GM12801 (cell line): Measurements from ENCODE around the gene TIAL1.

Experiments used
- TF ChIP-seq, protein P1 (sequence below): IDR thresholded peaks from one replicate; pipeline ENCODE4 v1.5.1; 2011; ENCODE audit warnings: control low read depth; ENCODE audit not compliant: insufficient read length; ENCODE audit errors: extremely low read depth

The TIAL1 gene

DNA sequence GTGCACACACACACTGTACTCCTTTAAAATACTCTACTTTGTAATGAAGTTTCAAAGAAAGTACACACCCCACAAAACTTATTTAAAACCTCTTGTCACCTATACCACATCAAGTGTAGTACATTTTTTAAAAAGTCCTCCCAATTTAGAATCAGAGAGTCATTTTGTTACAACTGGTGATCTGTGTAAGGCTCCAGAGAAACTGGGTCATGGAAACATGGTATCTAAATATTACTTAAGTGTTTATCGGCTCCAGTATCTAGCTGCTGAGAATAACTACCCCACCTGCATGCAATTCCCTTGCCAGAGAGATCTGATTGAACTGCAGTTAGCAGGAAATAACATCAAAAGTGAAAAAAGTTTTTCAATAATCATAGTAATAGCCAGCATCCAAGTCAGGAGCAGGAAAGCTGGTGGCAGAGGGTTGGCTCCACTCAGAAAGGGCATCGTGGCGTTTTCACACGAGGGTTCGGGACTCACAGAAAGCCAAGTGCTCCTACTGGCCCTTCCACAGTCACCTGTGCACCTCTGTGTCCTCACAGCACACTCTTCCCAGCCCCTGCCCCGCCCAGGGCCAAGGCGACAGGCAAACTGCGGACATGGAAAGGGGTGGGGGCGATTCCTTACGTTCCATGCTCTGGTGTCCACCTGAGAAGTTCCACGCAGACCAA lies 60.8 kb downstream of the TIAL1 start:
- TF ChIP-seq, protein P1, sequence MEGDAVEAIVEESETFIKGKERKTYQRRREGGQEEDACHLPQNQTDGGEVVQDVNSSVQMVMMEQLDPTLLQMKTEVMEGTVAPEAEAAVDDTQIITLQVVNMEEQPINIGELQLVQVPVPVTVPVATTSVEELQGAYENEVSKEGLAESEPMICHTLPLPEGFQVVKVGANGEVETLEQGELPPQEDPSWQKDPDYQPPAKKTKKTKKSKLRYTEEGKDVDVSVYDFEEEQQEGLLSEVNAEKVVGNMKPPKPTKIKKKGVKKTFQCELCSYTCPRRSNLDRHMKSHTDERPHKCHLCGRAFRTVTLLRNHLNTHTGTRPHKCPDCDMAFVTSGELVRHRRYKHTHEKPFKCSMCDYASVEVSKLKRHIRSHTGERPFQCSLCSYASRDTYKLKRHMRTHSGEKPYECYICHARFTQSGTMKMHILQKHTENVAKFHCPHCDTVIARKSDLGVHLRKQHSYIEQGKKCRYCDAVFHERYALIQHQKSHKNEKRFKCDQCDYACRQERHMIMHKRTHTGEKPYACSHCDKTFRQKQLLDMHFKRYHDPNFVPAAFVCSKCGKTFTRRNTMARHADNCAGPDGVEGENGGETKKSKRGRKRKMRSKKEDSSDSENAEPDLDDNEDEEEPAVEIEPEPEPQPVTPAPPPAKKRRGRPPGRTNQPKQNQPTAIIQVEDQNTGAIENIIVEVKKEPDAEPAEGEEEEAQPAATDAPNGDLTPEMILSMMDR = no peak

DNA sequence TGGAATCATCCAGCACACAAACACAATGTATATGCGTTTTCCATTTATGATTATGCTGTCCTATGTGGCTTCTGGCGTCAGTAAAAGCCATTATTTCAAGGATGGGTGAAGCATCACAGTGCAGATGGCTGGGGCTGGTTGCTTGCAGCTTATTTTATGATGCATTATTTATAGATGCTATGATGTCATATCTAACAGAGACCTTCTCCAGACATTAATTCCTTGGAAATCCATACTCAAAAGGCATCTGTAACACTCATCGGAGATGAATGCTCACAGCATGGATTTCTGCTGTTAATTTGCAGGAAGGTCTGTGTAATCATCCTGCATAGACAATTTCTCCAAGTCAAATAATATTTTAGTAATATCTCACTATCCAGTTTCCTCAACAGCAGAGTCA lies 61.5 kb downstream of the TIAL1 start:
- TF ChIP-seq, protein P1 = no peak

DNA sequence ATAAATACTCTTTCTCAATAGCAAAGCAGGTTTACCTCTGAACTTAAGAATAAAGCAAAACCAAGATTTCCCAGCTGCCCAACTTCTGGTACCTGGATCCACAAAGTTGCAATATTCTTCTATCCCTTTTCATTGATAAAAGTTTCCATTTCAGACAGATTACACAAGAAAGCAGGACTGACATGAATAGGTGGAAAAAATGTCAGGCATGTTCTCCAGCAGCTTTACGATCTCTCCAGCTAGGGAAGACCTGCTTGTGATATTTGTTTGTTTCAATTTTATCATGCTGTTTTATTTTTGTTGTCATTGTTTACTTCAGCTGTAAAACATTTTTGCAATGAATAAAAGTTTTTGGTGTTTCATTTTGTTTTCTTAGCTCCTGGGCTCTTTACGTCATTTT lies 63.3 kb downstream of the TIAL1 start:
- TF ChIP-seq, protein P1 = no peak

DNA sequence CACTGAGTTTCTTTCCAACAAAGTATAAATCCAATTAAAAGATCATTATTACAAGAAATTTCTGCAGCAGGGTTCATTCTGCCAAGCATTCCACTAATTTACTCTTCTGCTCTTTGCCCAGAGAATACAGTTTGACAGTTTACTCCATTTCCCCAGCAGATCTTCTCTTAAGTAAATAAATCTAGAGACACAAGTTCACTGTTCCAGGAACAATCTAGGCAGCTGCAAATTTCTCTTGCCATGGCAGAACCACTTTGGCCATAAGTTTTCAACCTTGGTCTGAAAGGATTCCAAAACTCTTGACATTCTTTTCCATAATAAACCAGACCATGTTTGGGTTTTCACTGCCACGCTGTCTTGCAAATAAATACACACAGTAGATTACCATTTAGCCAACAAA lies 65.7 kb downstream of the TIAL1 start:
- TF ChIP-seq, protein P1 = no peak

DNA sequence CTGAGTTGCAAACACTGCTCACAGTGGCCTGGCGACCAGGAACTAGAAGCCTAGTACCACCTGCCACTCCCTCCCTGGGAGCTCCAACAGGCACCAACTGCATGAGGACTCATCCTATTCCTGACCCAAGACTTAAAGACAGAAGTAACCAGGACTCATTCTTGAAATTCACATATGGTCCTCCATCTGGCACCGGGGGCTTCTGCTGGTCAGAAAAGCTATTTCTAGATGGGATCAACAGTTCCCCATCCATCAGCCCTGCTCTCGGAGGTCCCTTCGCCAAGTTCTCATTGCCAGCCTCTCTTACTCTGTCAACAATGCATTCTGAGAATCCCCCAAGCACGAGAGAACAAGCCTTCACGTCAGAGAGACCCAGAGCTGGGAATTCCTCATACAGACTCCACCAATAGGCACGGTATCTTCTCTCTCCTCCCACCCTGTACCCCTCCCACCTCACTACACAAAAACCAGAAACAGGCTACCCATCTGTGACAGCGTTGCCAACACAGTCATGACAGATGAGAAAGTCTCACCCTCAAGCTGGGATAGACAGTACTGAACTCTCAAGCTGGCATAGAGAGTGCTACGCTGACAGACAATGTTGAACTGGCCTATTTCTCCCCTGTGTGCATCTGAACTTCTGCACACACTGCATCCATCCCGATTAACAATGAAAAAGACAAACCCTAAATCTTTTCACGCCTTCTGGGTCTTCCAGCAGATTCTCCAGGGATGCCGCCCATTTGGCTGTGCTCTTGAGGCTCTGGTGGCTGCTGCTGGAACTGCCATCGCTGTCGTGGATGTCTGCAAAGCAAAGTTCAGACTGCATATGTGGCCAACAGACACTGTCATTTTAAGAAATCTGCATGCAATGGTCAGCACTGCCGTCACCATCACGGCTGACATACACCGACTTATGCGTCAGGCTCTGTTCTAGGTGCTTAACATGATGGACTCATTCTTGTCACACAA lies 69.9 kb downstream of the TIAL1 start:
- TF ChIP-seq, protein P1 = no peak

DNA sequence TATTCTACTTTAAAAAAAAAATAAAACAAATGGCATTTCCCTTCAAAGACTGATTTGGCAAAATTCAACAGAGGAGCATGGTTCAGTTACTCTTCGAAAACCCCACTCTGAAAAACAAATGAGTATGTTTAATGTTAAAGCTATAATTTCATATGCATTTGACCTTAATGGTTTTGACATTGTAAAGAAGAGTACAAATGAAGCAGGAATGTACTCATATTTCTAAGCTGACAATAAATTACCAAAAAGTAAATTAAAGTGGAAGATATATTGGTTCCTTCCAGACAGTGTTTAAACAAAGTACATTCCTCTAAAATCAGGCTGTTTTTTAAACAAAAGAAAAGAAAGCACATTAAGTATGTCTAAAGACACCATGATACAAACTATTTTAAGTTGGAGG lies 70.6 kb downstream of the TIAL1 start:
- TF ChIP-seq, protein P1 = no peak

DNA sequence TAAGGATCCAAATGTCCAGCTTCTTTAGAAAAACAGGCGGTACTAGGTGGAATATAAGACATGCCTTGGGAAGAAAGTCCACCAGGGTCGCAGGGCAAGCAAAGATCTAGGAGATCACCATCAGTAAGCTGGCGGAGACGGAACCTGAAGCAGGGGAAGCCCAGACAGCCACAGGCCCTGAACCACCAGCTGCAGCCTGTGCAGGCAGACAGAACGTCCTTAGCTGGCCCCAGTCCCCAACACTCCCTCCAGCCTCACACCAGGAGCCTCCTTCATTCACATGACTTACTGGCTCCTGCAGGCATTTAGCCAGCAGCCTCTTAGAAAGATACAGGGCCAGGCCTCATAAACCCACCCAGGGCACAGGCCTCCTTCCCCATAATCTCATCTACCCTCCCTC lies 71.6 kb downstream of the TIAL1 start:
- TF ChIP-seq, protein P1 = no peak
